ENCODE data around the gene DENND1C.
"Not testable (repeated sequence)": the region's sequence is repeated elsewhere in the genome, so short reads cannot be mapped to it uniquely, and the experiment has no call there.

The DENND1C gene

GRCh38 chr19:6453951-6454565, 27.5 kb downstream of the DENND1C start:
- DNase-seq (ENCODE audit: low spot score), result no peak

GRCh38 chr19:6452899-6453298, 28.7 kb downstream of the DENND1C start:
- no peak for DNase-seq (ENCODE audit: low spot score)

- DNase-seq (ENCODE audit: low spot score), result no peak
These were observed 29.4 kb downstream of the DENND1C start for GRCh38 chr19:6452223-6452614.

- DNase-seq (ENCODE audit: low spot score), result no peak
These were observed 29.9 kb downstream of the DENND1C start for GRCh38 chr19:6451583-6452222.

GRCh38 chr19:6450166-6450565, 31.4 kb downstream of the DENND1C start:
- DNase-seq (ENCODE audit: low spot score), result no peak

GRCh38 chr19:6448045-6448444, 33.5 kb downstream of the DENND1C start:
- DNase-seq (ENCODE audit: low spot score), result no peak

GRCh38 chr19:6446452-6446851, 35.1 kb downstream of the DENND1C start:
- no peak for DNase-seq (ENCODE audit: low spot score)

- no peak for DNase-seq (ENCODE audit: low spot score)
These were observed 37.6 kb downstream of the DENND1C start for GRCh38 chr19:6443986-6444385.

- DNase-seq (ENCODE audit: low spot score), result no peak
These were observed 39.4 kb downstream of the DENND1C start for GRCh38 chr19:6442087-6442688.

- no peak for DNase-seq (ENCODE audit: low spot score)
These were observed 40.7 kb downstream of the DENND1C start for GRCh38 chr19:6440905-6441304.

- no peak for DNase-seq (ENCODE audit: low spot score)
These were observed 41.8 kb downstream of the DENND1C start for GRCh38 chr19:6439743-6440142.

- DNase-seq (ENCODE audit: low spot score), result no peak
These were observed 47.9 kb downstream of the DENND1C start, which contains the start of gene SLC25A41 for GRCh38 chr19:6433663-6434062. SLC25A41 (minus strand) TSS chr19:6433763; CDS start chr19:6433693, 70 bp downstream.

GRCh38 chr19:6433165-6433564, 48.4 kb downstream of the DENND1C start:
- DNase-seq (ENCODE audit: low spot score), result no peak

GRCh38 chr19:6431891-6432290, 49.7 kb downstream of the DENND1C start:
- no peak for DNase-seq (ENCODE audit: low spot score)

- DNase-seq (ENCODE audit: low spot score), result no peak
These were observed 52.0 kb downstream of the DENND1C start for GRCh38 chr19:6429419-6430221.

GRCh38 chr19:6428692-6429418, 52.7 kb downstream of the DENND1C start:
- not testable (repeated sequence) for DNase-seq (ENCODE audit: low spot score)

- no peak for DNase-seq (ENCODE audit: low spot score)
These were observed 54.5 kb downstream of the DENND1C start for GRCh38 chr19:6427131-6427530.

GRCh38 chr19:6425732-6426620, 55.6 kb downstream of the DENND1C start:
- no peak for DNase-seq (ENCODE audit: low spot score)

- DNase-seq (ENCODE audit: low spot score), result peak; percentile 100
These were observed 56.5 kb downstream of the DENND1C start for GRCh38 chr19:6424939-6425731.

All from Ammon's horn (tissue), 1 donor.